Activated T-helper 9 cell treated with anti-CD3 and anti-CD28 coated beads, Interleukin-2, amount 50 U/mL, for 16 hours (primary cell): ENCODE results near the gene FXYD1.
"Not testable (repeated sequence)": the region's sequence is repeated elsewhere in the genome, so short reads cannot be mapped to it uniquely, and the experiment has no call there.

Experiments used
- DNase-seq: peaks from one replicate; pipeline ENCODE4 v3.0.0-alpha.2; 2020; ENCODE audit warnings: low read depth

FXYD1 gene

DNA sequence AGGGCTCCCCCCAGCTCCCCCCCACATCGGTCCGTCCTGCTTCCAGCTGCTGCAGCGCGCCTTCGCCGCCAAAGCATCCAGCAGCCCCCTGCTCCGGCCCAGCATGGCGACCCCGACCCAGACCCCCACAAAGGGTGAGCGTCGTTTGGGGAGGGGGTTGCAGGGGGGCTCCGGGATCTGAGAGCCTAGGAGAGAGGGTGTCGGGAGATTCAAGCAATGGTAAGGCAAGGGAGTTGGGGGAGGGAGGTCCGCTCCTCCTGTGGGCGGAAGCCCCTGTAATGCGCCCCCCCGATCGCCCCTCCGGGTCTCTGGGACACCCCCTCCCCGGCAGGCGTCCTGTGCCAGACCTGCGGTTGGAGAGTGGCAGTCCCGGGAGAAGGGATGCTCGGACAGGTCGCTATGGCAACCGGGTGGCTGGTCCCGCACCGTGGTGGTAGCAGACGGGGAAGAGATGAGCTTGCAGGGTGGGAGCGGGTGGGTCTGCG is 4.6 kb downstream of the FXYD1 start, which contains the start of gene FXYD7:
Gene FXYD7 (plus strand): TSS at position 25 of the 485 bp plus-strand sequence. CDS start 79 bp downstream, at position 104.
- no peak for DNase-seq

GRCh38 chr19:35143818-35144217 is 5.2 kb downstream of the FXYD1 start:
- no peak for DNase-seq

GRCh38 chr19:35144259-35144599 is 5.6 kb downstream of the FXYD1 start:
- no peak for DNase-seq

DNA sequence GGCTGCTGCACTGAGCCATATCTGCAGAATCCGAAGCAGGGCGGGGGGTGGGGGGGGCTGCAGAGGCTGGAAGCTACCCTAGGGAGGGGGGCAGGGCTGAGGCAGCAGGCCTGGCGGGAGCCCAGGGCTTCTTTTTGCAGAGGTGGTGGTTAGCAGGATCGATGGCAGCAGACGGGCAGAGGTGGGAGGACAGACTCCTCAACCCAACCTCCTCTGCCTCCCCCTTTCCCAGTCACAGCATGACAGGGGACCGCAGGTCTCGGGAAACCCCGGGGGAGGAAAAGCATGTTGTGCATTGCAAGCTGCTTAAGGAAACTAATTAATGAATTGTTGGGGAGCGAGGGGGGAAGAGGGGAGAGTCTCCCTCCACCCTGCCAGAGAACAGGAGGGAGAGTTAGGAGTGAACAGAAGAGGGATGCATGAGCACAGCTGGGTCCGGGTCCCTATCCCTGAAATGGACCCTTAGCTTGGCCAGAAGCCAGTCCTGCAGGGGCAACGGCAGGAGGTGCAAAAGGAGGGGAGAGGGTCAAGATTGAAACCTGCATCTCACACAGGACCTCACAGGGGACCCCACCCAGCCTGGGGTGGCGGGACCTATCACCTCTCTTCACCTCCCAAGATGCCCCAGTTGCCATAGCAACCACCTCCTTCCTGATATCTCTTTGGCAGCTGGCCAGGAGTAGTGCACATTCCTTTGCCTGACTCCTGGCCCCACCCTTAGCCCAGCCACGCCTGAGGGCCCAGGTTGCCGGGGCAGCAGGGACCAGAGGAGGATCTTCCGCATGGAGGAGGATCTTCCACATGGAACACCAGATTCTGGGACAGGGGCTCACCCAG is 6.2 kb downstream of the FXYD1 start:
- no peak for DNase-seq

DNA sequence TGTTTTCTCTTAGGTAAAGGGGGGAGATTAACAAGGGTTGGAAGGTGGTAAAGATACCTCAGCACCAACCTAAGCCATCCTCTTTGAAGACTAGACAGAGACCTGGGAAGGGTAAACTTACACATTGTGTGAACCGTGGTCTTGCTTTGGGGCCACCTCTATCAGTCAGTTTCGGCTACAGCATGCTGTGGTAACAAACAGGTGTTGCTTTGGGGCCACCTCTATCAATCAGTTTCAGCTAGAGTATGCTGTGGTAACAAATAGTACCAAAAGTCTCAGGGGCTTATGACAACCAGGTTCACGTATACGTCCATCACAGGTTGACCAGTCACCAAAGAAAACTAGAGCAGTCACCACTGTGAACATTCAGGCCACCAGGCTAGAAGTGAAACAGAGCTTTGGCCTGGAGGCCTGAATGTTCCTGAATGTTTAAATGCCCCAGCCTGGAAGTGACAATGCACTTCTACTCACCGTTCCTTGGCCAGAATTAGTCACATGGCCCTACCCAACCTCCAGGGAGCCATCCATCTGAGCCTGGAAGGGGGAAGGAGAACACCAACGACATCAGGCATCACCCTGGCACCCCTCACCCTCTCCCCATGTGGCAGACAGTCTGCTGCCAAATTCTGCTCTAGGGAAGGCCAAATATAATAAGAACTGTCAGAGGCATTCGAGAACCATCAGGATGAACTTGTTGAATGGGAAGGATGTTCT is 8.3 kb downstream of the FXYD1 start:
- DNase-seq: no peak

DNA sequence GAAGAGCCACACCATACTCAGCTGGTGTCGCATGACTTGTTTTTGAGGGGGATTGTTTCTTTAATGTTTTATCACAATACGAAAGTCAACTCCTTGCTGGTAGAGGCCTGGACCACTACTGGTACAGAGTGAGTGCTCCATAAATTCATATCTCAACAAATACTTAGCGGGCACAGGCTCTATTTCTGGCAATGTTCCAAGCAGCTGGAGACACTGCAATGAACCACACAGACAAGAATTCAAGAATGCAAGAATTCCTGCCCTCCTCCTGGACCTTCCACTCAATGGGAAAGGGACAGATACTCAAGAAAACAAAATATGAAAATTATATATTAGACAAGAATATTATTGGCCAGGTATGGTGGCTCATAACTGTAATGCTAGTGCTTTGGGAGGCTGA is 10.8 kb downstream of the FXYD1 start:
- no peak for DNase-seq

GRCh38 chr19:35150445-35150844 is 11.8 kb downstream of the FXYD1 start:
- no peak for DNase-seq

DNA sequence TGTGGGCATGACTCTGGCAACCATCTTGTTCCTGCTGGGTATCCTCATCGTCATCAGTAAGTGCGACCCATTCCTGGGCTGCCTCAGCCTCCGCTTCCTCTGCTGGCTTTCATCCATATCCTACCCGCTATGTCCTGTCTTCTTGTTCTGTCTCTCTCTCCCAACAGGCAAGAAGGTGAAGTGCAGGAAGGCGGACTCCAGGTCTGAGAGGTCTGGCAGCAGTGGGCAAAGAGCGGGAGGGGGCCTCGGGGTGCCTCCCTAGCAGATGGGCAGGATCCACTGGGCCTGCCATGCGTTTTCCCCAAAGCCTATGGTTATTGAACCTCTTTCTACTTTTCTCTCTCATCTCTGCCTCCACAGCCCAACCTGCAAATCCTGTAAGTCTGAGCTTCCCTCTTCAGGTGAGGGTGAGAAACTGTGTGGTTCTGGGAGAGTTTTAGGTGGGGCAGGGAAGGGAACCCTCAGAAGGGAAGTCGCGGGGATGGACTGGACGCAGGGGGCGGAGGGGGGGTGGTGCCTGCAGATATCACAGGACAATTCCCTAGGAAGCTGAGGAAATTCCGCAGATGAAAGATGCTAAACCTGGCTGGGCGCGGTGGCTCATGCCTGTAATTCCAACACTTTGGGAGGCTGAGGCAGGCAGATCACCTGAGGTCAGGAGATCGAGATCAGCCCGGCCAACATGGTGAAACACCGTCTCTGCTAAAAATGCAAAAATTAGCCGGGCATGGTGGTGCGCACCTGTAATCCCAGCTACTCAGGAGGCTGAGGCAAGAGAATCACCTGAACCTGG is 12.8 kb downstream of the FXYD1 start:
- no peak for DNase-seq

- not testable (repeated sequence) for DNase-seq
These were observed 14.5 kb downstream of the FXYD1 start for GRCh38 chr19:35153129-35153522.

GRCh38 chr19:35153701-35154524 is 15.3 kb downstream of the FXYD1 start:
- DNase-seq: peak; percentile 67

DNA sequence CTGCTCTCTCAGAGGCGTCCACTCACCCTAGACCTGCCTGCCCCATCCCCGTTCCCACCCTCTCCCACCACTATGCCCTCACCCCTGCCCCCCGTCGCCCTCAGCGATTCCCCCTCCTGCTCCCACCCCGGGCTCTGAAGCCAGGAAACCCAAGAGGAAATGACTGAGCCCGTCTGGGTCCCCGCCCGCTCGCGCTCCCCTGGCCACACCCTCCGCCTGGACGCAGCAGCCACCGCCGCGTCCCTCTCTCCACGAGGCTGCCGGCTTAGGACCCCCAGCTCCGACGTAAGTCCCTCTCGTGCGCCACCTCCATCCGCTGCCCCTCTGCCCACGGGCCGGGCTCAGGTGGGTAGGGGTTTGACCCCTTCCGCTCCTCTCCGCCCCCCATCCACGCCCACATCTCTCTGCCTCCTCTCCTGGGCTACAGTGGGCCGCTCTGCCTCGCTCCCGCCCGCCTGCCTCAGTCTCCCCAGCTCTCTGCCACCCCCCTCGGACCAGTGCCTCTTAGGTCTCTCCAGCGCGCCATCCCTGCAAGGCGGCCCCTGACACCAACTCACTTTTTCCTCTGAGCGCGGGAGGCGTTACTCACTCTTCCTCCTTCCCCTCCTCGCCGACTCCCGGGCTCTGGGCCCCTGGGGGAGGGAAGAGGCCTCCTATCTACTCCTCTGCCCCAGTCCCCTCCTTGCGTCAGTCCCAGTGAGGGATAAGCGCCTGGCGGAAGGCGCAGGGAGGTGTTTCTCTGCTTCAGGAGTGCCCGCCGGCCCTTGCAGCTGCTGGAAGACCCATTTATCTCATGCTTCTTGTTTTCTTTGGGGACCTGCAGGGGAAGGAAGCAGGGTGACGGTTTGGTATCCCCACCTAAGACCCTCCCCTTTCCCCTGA is 16.1 kb downstream of the FXYD1 start, which contains the start of gene FXYD5:
Gene FXYD5 (plus strand): TSS at position 211 of the 882 bp plus-strand sequence. CDS start 816 bp downstream, outside the sequence.
- peak; percentile 76 for DNase-seq

GRCh38 chr19:35155441-35155840 is 16.8 kb downstream of the FXYD1 start:
- no peak for DNase-seq

- DNase-seq: no peak
These were observed 17.5 kb downstream of the FXYD1 start for GRCh38 chr19:35155981-35156672.

- DNase-seq: no peak
These were observed 18.0 kb downstream of the FXYD1 start for GRCh38 chr19:35156673-35157014.

DNA sequence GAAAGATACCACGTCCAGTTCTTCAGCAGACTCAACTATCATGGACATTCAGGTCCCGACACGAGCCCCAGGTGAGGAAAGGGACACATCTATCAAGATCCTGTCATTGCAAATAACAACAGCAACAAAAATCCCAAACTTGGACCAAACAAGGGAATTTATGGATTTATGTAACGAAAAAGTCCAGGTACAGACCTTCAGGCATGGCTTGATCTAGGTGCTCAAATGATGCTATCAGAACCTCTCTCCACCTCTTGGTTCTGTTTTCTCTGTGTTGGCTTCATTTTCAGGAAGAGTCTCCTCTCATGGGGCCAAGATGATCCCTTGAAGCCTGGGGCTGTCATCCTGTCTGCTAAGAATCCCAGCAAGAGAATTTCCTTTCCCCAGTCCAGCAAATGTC is 18.8 kb downstream of the FXYD1 start:
- DNase-seq: no peak

DNA sequence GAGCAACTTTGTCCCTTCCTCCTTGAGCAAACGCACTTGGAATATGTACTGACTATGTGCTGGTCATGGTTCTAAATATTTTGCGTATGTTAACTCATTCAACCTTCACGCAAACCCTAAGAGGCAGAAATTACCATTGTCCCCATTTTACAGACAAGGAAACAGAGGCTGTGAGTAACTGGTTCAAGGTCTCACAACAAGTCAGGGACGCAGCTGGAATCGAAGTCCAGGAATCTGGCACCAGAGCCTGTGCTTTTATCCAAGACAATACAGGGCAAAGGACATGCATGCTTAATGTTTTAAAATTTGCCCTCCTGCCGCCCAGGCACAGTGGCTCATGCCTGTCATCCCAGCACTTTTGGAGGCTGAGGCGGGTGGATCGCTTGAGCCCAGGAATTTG is 21.0 kb downstream of the FXYD1 start:
- DNase-seq: no peak

GRCh38 chr19:35160629-35161433 is 22.2 kb downstream of the FXYD1 start:
- no peak for DNase-seq

GRCh38 chr19:35161434-35161743 is 22.8 kb downstream of the FXYD1 start:
- no peak for DNase-seq
